Endodermal cell (in vitro differentiated cells): ENCODE measurements around the gene GPC3. TPM values are rescaled to one million over a fixed set of nuclear protein-coding genes. Genes with fewer than 3 reads are reported as not detected.

ENCODE experiments used
- DNase-seq: peaks from one replicate; pipeline ENCODE4 v3.0.0-alpha.2; 2017
- H3K27ac ChIP-seq: 2 replicates; pipeline ENCODE4 v1.5.1; 2013; ENCODE audit warnings: mild to moderate bottlenecking, low read depth, low read length, moderate library complexity
- H3K27me3 ChIP-seq: 2 replicates; pipeline ENCODE4 v1.6.1; 2013; ENCODE audit warnings: mild to moderate bottlenecking, low read length, moderate library complexity; ENCODE audit not compliant: insufficient read depth, control insufficient read depth, poor library complexity, severe bottlenecking
- H3K36me3 ChIP-seq: 2 replicates; pipeline ENCODE4 v1.7.0; 2013; ENCODE audit warnings: mild to moderate bottlenecking, low read length, moderate library complexity; ENCODE audit not compliant: control insufficient read depth, insufficient read depth
- H3K4me1 ChIP-seq: one replicate; pipeline ENCODE4 v1.7.0; 2013; ENCODE audit warnings: low read length; ENCODE audit not compliant: control insufficient read depth, insufficient read depth
- H3K4me3 ChIP-seq: 2 replicates; pipeline ENCODE4 v1.5.1; 2013; ENCODE audit warnings: mild to moderate bottlenecking, low read length, moderate library complexity
- H3K9ac ChIP-seq: 2 replicates; pipeline ENCODE4 v1.6.1; 2013; ENCODE audit warnings: mild to moderate bottlenecking, low read length, moderate library complexity; ENCODE audit not compliant: poor library complexity, severe bottlenecking; ENCODE audit errors: extremely low read depth
- H3K9me3 ChIP-seq: 2 replicates; pipeline ENCODE4 v1.6.1; 2013; ENCODE audit warnings: mild to moderate bottlenecking, low read length, moderate library complexity; ENCODE audit not compliant: control insufficient read depth
- H3K27ac Mint-ChIP-seq: 2 replicates; pipeline ENCODE4 v1.8.0; 2020; ENCODE audit warnings: mixed read lengths
- H3K27me3 Mint-ChIP-seq: 2 replicates; pipeline ENCODE4 v1.8.0; 2021; ENCODE audit warnings: mild to moderate bottlenecking, mixed read lengths; ENCODE audit not compliant: insufficient read depth
- H3K36me3 Mint-ChIP-seq: 2 replicates; pipeline ENCODE4 v1.8.0; 2020; ENCODE audit warnings: low read depth, mixed read lengths
- H3K4me1 Mint-ChIP-seq: 2 replicates; pipeline ENCODE4 v1.8.0; 2020; ENCODE audit warnings: mixed read lengths
- H3K4me3 Mint-ChIP-seq: 2 replicates; pipeline ENCODE4 v1.8.0; 2020; ENCODE audit warnings: mild to moderate bottlenecking, moderate library complexity, mixed read lengths
- H3K9me3 Mint-ChIP-seq: 2 replicates; pipeline ENCODE4 v1.8.0; 2020; ENCODE audit warnings: mild to moderate bottlenecking, mixed read lengths
- CTCF ChIP-seq: fragments of 200-600 bp; sonication (generic); conservative IDR thresholded peaks from 2 replicates; pipeline ENCODE4 v1.5.0; 2021; ENCODE audit warnings: antibody characterized with exemption, mild to moderate bottlenecking
- WGBS, 2 experiments: methylation state at CpG; one replicate each; pipeline versions ENCODE4 v1.1.5 to v1.1.7; 2013; ENCODE audit warnings: missing lambda C conversion rate in 2 of 2, mixed read lengths in 1 of 2; ENCODE audit not compliant: insufficient coverage in 1 of 2, insufficient read length in 1 of 2; 5-methylcytosine and 5-hydroxymethylcytosine counted together
- total RNA-seq, 2 donors: library from RNA; stranded (reverse); fragmentation: NEBNext Ultra II Directional in 1 of 2; extraction: Animal tissue kit (Norgen Biotek cat#: 25700) in 1 of 2; gene quantifications; 2 replicates in 1 of 2; 3 replicates in 1 of 2; pipeline ENCODE4 v1.2.1, GENCODE V29; 2021

The GPC3 gene
- total RNA-seq, 2 donors from 2014 or later = 39.5 to 125 TPM

GRCh38 chrX:133648594-133648993 is 336.8 kb downstream of the GPC3 start:
- H3K27ac ChIP-seq = peak overlapping the region; percentile 95
- no peaks in the 10 kb centered on the region for H3K9me3 Mint-ChIP-seq
- no peaks in the 10 kb centered on the region for H3K36me3 ChIP-seq
- H3K27me3 Mint-ChIP-seq = no peaks in the 10 kb centered on the region
- TF ChIP-seq CTCF = no peak
- H3K36me3 Mint-ChIP-seq = no peaks in the 10 kb centered on the region
- H3K4me3 ChIP-seq = no peak overlapping the region
- H3K4me1 Mint-ChIP-seq = peaks cover 13% of the 10 kb centered on the region
- H3K9me3 ChIP-seq = no peaks in the 10 kb centered on the region
- WGBS, 2 experiments = 93 to 100% methylated on average over 1 to 3 of the region's 4 CpGs
- H3K4me1 ChIP-seq = no peaks in the 10 kb centered on the region
- no peaks in the 10 kb centered on the region for H3K27me3 ChIP-seq
- H3K4me3 Mint-ChIP-seq = no peak overlapping the region
- H3K9ac ChIP-seq = no peak overlapping the region
- DNase-seq = no peak
- H3K27ac Mint-ChIP-seq = no peak overlapping the region

- Mint-ChIP-seq H3K4me3 (no peak overlapping the region), H3K27ac (no peak overlapping the region), H3K36me3 (no peaks in the 10 kb centered on the region), H3K9me3 (no peaks in the 10 kb centered on the region), H3K4me1 (peaks cover 18% of the 10 kb centered on the region), H3K27me3 (no peaks in the 10 kb centered on the region)
- Histone ChIP-seq H3K9me3 (no peaks in the 10 kb centered on the region), H3K4me3 (no peak overlapping the region), H3K9ac (no peak overlapping the region), H3K27me3 (no peaks in the 10 kb centered on the region), H3K36me3 (no peaks in the 10 kb centered on the region), H3K4me1 (no peaks in the 10 kb centered on the region), H3K27ac (no peak overlapping the region)
- no peak for TF ChIP-seq CTCF
- DNase-seq = no peak
- 86 to 88% methylated on average over 1 to 3 of the region's 3 CpGs for WGBS, 2 experiments
Observed at GRCh38 chrX:133646719-133647116, 338.7 kb downstream of the GPC3 start.

GRCh38 chrX:133645977-133646718 is 339.2 kb downstream of the GPC3 start:
- H3K27me3 ChIP-seq = no peaks in the 10 kb centered on the region
- no peaks in the 10 kb centered on the region for H3K27me3 Mint-ChIP-seq
- no peaks in the 10 kb centered on the region for H3K36me3 ChIP-seq
- no peaks in the 10 kb centered on the region for H3K4me1 ChIP-seq
- no peaks in the 10 kb centered on the region for H3K9me3 Mint-ChIP-seq
- no peak for DNase-seq
- H3K4me1 Mint-ChIP-seq = peaks cover 22% of the 10 kb centered on the region
- H3K4me3 ChIP-seq = no peak overlapping the region
- H3K9me3 ChIP-seq = no peaks in the 10 kb centered on the region
- H3K27ac ChIP-seq = no peak overlapping the region
- no peak overlapping the region for H3K4me3 Mint-ChIP-seq
- no peak overlapping the region for H3K27ac Mint-ChIP-seq
- no peaks in the 10 kb centered on the region for H3K36me3 Mint-ChIP-seq
- TF ChIP-seq CTCF = no peak
- WGBS, 2 experiments = 88% methylated on average over 4 of the region's 5 CpGs; no CpG with 5 or more reads in 1 of the 2 experiments
- H3K9ac ChIP-seq = no peak overlapping the region
